ENCODE measurements around the gene SMIM11. TPM values are rescaled to one million over a fixed set of nuclear protein-coding genes. Genes with fewer than 3 reads are reported as not detected.

Gene SMIM11
- total and polyA plus RNA-seq, 3 experiments from 2014 or later: 3.4 to 20.0 (median 9.2) TPM

Other genes with a start within 250 kb of the SMIM11 start
- not detected for gene KCNE2, start 11.5 kb upstream of the SMIM11 start, total RNA-seq
- gene KCNE2, start 11.5 kb upstream of the SMIM11 start, polyA plus RNA-seq: not detected
- not detected for gene SMIM34, start 48.4 kb downstream of the SMIM11 start, total RNA-seq
- gene SMIM34, start 48.4 kb downstream of the SMIM11 start, polyA plus RNA-seq: not detected
- gene KCNE1, start 136.7 kb downstream of the SMIM11 start, total RNA-seq: under 1 TPM; 0.11 TPM
- gene KCNE1, start 136.7 kb downstream of the SMIM11 start, polyA plus RNA-seq: not detected
- gene RCAN1, start 239.6 kb downstream of the SMIM11 start, total RNA-seq: 10 to 100 TPM; 16.0 to 16.9 TPM
- gene RCAN1, start 239.6 kb downstream of the SMIM11 start, polyA plus RNA-seq: 19.6 TPM